ENCODE data around the gene AHNAK. TPM values are rescaled to one million over a fixed set of nuclear protein-coding genes. Genes with fewer than 3 reads are reported as not detected.

The AHNAK gene
- total RNA-seq, 1 donor from 2014 or later: 359 TPM

GRCh38 chr11:62413060-62413696 lies 133.4 kb downstream of the AHNAK start:
- intact Hi-C loops (cut with micrococcal nuclease): no loop called here

DNA sequence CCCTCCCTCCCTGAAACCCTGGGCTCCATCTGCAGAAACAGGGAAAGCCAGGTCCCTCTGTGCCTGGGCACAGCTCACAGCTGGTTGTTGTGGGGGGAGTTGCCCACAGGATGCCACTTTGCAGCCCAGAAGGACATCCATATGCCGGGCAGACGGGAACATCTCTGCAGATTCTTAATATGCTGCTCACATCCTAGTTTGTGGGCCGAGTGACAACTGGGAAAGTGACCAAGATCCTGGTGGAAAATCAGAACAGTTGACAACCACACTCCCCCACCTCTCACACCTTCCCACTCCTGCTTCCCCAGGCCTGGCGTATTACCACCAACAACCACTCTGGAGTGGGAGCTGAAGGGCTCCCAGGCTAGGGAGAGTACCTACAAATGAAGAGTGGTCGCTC lies 135.1 kb downstream of the AHNAK start:
- intact Hi-C loops (cut with micrococcal nuclease): no loop called here

DNA sequence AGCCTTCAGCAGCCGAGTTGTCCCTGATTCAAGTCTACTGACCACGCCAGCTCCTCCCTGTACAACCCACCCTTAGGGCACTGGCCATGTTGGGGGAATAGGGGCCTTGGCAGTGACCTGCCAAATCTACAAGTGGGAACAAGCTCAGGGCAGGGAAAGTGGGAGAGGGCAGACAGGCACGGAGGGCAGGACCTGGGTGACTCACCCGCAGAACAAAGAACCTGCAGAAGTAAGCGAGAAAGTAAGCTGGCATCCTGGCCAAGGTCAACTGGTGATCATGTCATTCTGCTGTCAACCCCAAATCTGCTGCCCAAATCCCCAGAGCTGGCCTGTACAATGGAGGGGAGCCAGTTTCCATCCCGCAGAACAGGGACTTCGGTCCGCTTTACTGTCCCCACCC lies 135.6 kb downstream of the AHNAK start:
- intact Hi-C loops (cut with micrococcal nuclease): no loop called here

GRCh38 chr11:62409831-62410230 lies 136.8 kb downstream of the AHNAK start:
- intact Hi-C loops (cut with micrococcal nuclease): no loop called here

GRCh38 chr11:62406034-62406433 lies 140.6 kb downstream of the AHNAK start:
- intact Hi-C loops (cut with micrococcal nuclease): no loop called here

- intact Hi-C loops (cut with micrococcal nuclease): no loop called here
These were observed 141.7 kb downstream of the AHNAK start for GRCh38 chr11:62404901-62405300.

DNA sequence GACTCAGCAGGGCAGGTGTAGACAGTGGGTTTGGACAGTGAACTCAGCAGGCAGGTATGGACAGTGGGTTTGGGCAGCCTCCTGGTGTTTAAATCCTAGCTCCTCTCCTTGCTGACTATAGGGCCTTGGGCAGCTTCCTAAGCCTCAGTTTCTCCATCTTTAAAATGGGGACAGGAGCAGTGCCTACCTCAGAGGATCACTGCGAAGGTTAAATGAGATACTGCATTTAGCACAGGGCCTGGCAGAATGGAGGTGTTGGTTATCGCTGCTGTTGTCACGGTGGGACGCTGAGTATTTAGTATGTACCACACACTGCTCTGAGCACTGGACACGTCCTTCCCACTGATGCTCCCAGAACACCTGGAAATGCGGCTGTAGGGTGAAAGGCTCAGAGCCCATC lies 142.2 kb downstream of the AHNAK start:
- intact Hi-C loops (cut with micrococcal nuclease): no loop called here

DNA sequence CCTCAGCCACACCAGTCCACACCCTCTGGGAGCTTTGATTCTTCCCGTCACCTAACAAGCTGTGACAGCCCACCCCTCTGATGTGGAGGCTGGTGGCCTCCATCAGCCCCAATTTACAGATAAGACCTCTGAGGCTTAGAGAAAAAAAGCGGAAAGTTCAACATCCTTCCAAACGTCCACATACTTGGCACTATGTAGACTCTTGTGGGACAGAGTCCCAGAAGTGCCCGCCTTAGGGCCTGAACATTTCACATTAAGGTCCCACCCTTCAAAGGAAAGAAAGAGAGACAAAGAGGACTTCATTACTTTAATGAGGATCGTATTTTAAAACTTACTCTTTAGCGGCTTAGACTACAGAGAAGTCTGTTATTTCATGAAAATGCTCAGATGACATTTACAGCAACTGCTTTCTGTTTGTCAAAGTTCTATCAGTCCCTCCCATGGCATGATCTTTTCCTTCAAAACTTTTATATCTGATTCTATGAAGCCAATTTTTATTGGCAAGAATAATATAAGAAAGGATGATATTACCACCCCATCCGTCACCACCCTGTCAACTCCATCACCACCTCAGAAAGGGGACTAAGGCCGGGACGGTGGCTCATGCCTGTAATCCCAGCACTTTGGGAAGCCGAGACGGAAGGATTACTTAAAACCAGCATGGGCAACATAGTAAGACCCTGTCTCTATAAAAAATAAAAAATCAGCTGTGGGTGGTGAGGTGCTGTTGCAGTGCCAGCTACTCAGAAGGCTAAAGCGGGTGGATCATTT lies 143.5 kb downstream of the AHNAK start:
- intact Hi-C loops (cut with micrococcal nuclease): no loop called here

DNA sequence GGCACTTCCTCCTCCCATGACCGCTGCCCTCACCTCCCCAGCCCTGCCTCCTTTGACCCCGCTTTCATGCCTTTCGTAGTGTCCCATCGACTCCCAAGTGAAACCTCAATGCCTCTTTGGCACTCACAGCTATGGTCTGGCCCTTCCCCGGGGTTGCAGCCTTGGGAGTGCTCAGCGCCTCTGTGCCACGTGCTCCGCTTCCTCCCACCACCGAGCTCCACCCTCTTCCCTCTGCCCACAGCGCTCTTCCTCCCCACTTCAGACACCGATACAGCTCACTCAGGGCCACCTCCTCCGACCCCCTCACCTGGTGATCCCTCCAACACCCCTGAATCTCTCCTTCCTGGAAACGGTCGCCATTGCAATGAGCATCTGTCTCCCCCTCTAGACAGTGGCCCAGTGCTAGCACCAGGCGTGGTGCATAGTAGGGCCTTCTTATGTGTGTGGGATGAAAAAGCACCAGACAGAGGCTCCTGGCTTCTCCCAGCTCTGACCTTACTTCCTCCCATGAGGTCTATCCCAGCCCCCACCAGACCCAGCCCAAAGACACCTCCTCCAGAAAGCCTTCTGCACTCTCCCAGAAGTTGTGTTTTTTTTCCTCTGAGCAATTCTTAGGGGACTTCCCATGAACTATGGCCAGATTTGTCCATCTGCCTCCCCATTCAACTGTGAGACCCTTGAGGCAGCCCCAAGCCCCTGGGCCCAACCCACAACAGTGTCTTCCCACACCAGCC lies 144.2 kb downstream of the AHNAK start:
- intact Hi-C loops (cut with micrococcal nuclease): no loop called here

GRCh38 chr11:62401811-62402210 lies 144.8 kb downstream of the AHNAK start:
- intact Hi-C loops (cut with micrococcal nuclease): no loop called here

DNA sequence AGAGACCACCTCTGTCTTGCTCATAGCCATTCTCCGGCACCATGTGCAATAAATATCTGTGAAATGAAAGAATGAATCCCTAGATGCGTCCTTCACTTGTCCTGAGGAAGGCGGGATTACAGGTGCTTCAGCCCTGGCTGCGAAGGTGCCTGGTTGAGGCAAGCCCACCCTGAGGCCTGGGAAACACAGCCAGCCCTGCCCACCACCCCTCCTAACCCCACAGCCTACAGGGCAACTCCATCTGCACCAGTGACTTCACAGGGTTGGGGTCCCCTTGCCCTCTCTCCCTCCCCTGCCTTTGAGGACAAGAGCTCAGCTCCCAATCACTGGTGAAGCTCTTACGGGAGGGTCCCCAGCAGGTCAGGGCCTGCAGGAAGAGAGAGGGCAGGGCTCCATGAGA lies 145.2 kb downstream of the AHNAK start:
- intact Hi-C loops (cut with micrococcal nuclease): no loop called here

- intact Hi-C loops (cut with micrococcal nuclease): no loop called here
These were observed 145.8 kb downstream of the AHNAK start for GRCh38 chr11:62400760-62401159.

DNA sequence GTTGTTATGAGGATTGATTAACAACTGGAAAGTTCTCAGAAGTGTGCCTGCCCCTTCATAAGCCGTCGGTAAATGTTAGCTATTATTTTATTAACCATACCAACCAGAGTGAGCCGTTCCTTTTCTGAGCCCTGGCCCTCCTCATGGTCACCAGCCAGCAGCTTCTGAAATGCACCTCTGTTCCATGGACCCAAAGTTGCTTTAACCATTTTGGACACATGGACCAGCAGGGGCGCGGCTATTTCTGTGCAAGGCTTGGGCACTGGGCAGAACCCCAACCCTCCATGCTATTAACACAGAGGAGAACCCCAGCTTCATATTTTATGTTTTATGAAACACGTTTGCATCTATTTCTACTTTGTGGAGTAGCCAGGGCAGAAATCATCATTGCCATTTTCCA lies 146.3 kb downstream of the AHNAK start:
- intact Hi-C loops (cut with micrococcal nuclease): no loop called here

DNA sequence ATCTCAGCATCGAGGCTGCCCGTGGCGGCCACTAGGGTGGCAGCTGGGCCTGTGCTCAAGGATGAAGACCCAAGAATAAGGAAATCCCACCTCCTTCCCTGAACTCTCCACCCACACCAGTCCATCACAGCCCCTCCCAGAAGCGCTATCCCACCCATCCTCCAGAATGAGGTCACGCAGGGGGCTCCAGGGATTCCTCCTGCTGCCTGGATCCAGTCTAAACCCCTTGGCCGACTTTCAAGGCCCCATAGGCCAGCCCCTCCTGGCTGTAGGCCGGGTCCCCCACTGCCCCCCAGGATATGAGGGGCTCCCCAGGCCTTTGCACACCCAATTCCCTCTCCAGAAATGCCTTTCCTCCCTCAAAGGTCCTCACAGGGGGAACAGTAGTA lies 146.7 kb downstream of the AHNAK start:
- intact Hi-C loops (cut with micrococcal nuclease): no loop called here

DNA sequence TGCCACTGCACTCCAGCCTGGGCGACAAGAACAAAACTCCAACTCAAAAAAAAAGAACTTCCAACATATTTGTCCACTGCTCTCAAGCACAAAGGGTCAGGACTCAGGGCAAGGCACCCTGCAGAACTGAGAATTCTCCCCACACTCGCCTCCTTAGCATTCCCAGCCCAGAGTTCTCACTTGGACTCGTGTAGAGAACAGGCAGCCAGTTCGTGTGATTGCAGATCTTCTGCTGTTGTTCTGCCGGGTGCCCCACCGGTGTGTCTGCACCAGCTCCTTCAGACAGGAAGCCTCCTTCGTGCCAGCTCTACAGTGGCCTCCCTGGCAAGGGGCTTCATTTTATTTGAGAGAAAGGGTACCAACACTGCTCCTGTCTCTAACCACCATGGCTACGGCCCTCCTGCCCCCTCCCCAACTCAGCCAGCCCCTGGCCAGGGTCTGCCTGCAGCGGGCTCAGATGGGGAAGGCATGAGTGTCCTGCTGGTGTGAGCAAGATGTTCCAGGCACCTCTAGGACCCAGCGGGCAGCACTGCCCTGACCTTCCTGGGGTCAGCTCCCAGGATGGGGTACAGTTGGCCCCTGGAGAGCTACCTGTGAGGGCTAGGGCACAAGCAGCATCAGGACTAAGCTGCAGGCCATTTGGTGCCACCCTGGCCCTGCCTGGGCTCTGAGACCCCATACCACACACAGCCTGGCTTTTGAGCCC lies 147.3 kb downstream of the AHNAK start:
- intact Hi-C loops (cut with micrococcal nuclease): no loop called here

DNA sequence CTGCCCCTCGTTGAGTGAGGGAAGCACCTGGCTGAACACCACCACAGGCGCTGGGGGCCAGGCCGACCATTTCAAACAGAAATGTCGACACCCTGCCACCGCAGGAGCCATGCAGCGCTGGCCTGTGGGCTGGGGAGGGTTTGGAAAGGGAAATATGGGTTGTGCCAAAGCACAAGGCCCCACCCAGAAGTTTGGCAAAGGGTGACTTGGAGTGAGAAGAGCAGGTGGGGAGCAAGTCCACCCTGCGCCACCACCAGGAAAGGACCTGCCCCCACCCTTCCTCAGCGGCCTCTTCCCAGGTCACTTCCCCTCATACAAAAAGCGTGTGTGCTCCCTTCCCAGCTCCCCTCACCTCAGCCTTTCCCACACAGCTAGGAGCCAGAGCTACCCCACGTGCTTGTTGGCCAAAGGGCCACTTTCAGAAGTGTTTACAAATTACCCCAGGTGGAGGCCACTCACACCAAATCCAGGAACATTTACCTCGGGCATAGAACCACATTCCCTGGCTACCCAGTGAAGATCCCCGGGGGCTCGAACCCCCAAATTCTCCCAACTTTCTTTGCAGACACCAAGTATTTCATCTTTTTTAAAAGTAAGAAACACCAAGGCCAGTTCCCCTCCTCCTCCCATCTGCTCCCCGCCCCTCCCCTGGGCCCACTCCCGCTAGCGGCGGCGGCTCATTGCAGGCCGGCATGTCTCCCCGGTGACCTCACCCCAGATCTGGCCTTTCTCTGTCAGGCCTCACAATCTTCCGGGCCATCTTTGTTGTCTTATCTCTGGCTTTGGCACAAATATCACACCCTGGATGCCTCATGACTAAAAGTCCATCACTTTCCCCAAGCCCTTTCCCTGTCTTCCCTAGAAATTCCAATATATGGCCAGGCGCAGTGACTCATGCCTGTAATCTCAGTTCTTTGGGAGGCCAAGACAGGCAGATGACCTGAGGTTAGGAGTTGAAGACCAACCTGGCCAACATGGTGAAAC lies 148.3 kb downstream of the AHNAK start:
- intact Hi-C loops (cut with micrococcal nuclease): no loop called here

DNA sequence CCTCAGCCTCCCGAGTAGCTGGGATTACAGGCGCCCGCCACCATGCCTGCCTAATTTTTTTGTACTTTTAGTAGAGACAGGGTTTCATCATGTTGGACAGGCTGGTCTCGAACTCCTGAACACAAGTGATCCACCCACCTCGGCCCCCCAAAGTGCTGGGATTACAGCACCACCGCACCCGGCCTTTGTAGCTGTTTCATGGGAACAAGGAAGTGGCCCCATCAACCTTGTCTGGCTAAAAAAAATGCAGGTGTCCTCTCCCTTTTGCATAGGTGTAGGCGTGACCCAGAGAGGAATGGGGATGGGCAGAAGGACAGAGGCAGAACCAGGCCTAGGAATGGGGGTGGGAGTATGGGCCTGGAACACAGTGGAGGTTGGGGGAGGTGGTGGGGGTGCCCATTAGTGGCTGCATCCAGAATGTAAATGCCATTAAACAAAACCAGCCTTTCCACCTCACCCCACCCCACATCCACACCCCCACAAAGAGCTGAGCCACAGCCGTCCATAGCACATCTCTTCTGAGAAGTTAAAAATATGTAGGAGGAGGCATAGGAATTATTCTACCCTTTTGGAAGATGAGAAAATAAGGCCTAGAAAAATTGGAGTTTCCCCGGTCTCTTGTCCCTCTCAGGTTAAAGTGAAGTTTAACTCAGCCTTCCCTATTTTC lies 150.6 kb downstream of the AHNAK start:
- intact Hi-C loops (cut with micrococcal nuclease): loop anchor here (1.0 to 2.0 kb wide), 5 partner anchors 28 to 467 kb away; partner anchors contain the start of gene EEF1G

DNA sequence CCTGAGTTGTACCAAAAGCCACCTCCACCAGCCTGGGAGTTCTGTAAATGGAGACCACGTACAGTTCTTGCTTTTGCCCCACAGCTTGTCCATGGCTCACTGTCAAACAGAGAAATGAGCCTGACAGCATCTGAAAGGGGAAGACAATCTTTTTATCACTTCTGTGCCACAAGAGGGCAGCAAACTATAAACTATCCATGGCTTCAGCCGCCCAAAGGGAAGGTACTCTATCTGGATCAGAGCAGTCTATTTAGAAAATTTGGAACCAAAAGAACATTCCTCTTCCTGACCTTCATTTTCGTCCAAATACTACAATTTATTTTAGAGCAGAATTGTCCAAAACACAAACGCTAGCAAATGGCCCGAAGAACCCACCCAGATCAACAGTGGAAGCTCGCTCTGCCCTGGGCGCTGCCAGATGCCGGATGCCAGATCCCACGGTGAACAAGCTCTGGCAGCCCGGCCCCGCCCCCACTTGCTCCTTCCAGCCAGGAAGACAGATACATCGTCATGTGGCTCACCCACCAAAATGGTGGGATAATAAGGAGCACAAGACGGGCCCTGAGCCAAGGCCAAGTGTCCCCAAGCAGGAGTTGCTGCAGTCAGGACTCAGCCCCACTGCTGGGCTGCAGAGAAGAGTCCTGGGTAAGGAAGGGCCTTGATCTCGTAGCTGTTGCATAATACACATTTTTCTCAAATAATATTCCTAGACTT lies 151.6 kb downstream of the AHNAK start:
- intact Hi-C loops (cut with micrococcal nuclease): loop anchor here (1.0 to 2.0 kb wide), 5 partner anchors 29 to 468 kb away; partner anchors contain the start of gene EEF1G

DNA sequence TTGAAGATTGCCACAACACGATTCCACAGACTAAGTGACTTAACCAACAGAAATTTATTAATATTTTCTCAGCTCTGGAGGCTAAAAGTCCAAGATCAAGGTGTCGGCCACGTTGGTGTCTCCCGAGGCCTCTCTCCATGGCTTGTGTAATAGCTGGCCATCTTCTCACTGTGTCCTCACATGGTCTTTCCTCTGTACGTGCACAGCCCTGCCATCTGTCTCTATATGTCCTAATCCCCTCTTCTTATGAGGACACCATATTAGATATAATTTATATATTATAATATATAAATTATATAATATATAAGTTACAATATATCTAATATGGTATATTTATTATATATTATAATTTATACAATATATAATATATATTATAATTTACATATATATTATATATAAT lies 152.9 kb downstream of the AHNAK start:
- intact Hi-C loops (cut with micrococcal nuclease): loop anchor here (1.0 to 2.0 kb wide), 2 partner anchors 13 to 469 kb away; no protein-coding TSS in a partner anchor

Data from T-helper 1 cell treated with Interleukin-12 subunit alpha and Interleukin-12 subunit beta and Interleukin-4 antibody, amounts not matched to agents 30 ng/mL and 1 ng/mL, for 36 hours (primary cell).